ENCODE data around the gene UBASH3A.

UBASH3A gene

GRCh38 chr21:42445311-42445710 is 41.6 kb downstream of the UBASH3A start:
- no peak for DNase-seq (ENCODE audit: low read depth in 2 of 2, low spot score in 1 of 2)

- no peak for DNase-seq (ENCODE audit: low read depth in 2 of 2, low spot score in 1 of 2)
These were observed 42.8 kb downstream of the UBASH3A start for GRCh38 chr21:42446531-42446930.

GRCh38 chr21:42447182-42447581 is 43.5 kb downstream of the UBASH3A start:
- DNase-seq (ENCODE audit: low read depth in 2 of 2, low spot score in 1 of 2) = no peak

- DNase-seq (ENCODE audit: low read depth in 2 of 2, low spot score in 1 of 2) = no peak
These were observed 44.0 kb downstream of the UBASH3A start for GRCh38 chr21:42447732-42448131.

GRCh38 chr21:42448686-42449085 is 45.0 kb downstream of the UBASH3A start:
- DNase-seq (ENCODE audit: low read depth in 2 of 2, low spot score in 1 of 2) = no peak

- no peak for DNase-seq (ENCODE audit: low read depth in 2 of 2, low spot score in 1 of 2)
These were observed 48.2 kb downstream of the UBASH3A start for GRCh38 chr21:42451941-42452340.

GRCh38 chr21:42452401-42453223 is 48.9 kb downstream of the UBASH3A start:
- no peak for DNase-seq (ENCODE audit: low read depth in 2 of 2, low spot score in 1 of 2)

GRCh38 chr21:42453224-42453985 is 49.7 kb downstream of the UBASH3A start:
- no peak for DNase-seq (ENCODE audit: low read depth in 2 of 2, low spot score in 1 of 2)

- DNase-seq (ENCODE audit: low read depth in 2 of 2, low spot score in 1 of 2) = no peak
These were observed 50.4 kb downstream of the UBASH3A start for GRCh38 chr21:42453986-42454570.

- no peak for DNase-seq (ENCODE audit: low read depth in 2 of 2, low spot score in 1 of 2)
These were observed 51.1 kb downstream of the UBASH3A start for GRCh38 chr21:42454786-42455185.

- DNase-seq (ENCODE audit: low read depth in 2 of 2, low spot score in 1 of 2) = no peak
These were observed 51.5 kb downstream of the UBASH3A start for GRCh38 chr21:42455196-42455595.

GRCh38 chr21:42455754-42456440 is 52.2 kb downstream of the UBASH3A start:
- DNase-seq (ENCODE audit: low read depth in 2 of 2, low spot score in 1 of 2) = no peak

GRCh38 chr21:42456457-42456856 is 52.8 kb downstream of the UBASH3A start:
- no peak for DNase-seq (ENCODE audit: low read depth in 2 of 2, low spot score in 1 of 2)

GRCh38 chr21:42459082-42459460 is 55.4 kb downstream of the UBASH3A start:
- no peak for DNase-seq (ENCODE audit: low read depth in 2 of 2, low spot score in 1 of 2)

- no peak for DNase-seq (ENCODE audit: low read depth in 2 of 2, low spot score in 1 of 2)
These were observed 56.0 kb downstream of the UBASH3A start for GRCh38 chr21:42459546-42460215.

GRCh38 chr21:42460391-42461184 is 56.9 kb downstream of the UBASH3A start:
- DNase-seq (ENCODE audit: low read depth in 2 of 2, low spot score in 1 of 2) = no peak

GRCh38 chr21:42461185-42461520 is 57.5 kb downstream of the UBASH3A start:
- no peak for DNase-seq (ENCODE audit: low read depth in 2 of 2, low spot score in 1 of 2)

- DNase-seq (ENCODE audit: low read depth in 2 of 2, low spot score in 1 of 2) = no peak
These were observed 58.5 kb downstream of the UBASH3A start for GRCh38 chr21:42461881-42462877.

Measured in stimulated activated CD8-positive, alpha-beta memory T cell treated with anti-CD3 and anti-CD28 coated beads, Interleukin-4, amount 100 ng/mL, for 4 hours (primary cell).